Sigmoid colon (tissue), 7 donors: ENCODE data around the gene PLXNB1. TPM values are rescaled to one million over a fixed set of nuclear protein-coding genes. Genes with fewer than 3 reads are reported as not detected.
"Not testable (repeated sequence)": the region's sequence is repeated elsewhere in the genome, so short reads cannot be mapped to it uniquely, and the experiment has no call there.

ENCODE experiments used
- DNase-seq: peaks from one replicate; pipeline ENCODE4 v3.0.0-alpha.2; 2019
- H3K27ac ChIP-seq, 4 donors: fragments of 200-600 bp; sonication (generic); one replicate each; pipeline ENCODE4 v1.5.1; 2016 to 2019; ENCODE audit warnings: mild to moderate bottlenecking in 1 of 4
- H3K27me3 ChIP-seq, 3 donors: fragments of 200-600 bp; sonication (generic); one replicate each; pipeline ENCODE4 v1.5.1; 2019; ENCODE audit warnings: mild to moderate bottlenecking in 1 of 3
- H3K36me3 ChIP-seq, 4 donors: fragments of 200-600 bp; sonication (generic); one replicate each; pipeline ENCODE4 v1.5.1; 2016 to 2019
- H3K4me1 ChIP-seq, 4 donors: fragments of 200-600 bp; sonication (generic); one replicate each; pipeline ENCODE4 v1.5.1; 2017 to 2019
- H3K4me3 ChIP-seq, 4 donors: fragments of 200-600 bp; sonication (generic); one replicate each; pipeline ENCODE4 v1.5.1; 2017 to 2019; ENCODE audit warnings: mild to moderate bottlenecking in 2 of 4, moderate library complexity in 1 of 4
- H3K9me3 ChIP-seq, 4 donors: fragments of 200-600 bp in 3 of 4; sonication (generic) in 3 of 4; one replicate each; pipeline versions ENCODE4 v1.5.1 to v1.6.1; 2013 to 2019
- EP300 ChIP-seq, 4 donors: sonication (generic); formaldehyde crosslinking; IDR thresholded peaks; one replicate each; pipeline ENCODE4 v1.6.1; 2017; ENCODE audit warnings: antibody characterized with exemption in 4 of 4
- POLR2A ChIP-seq, 2 donors: fragments of 450-650 bp; IDR thresholded peaks; one replicate each; pipeline ENCODE4 v1.6.1; 2016; ENCODE audit warnings: antibody characterized with exemption in 2 of 2, mild to moderate bottlenecking in 2 of 2, moderate library complexity in 2 of 2
- POLR2AphosphoS5 ChIP-seq, 4 donors: sonication (generic); formaldehyde crosslinking; IDR thresholded peaks; one replicate each; pipeline ENCODE4 v1.6.1; 2017; ENCODE audit warnings: antibody characterized with exemption in 4 of 4
- WGBS, 2 donors: extraction: QIAGEN DNeasy Blood & Tissue Kit; methylation state at CpG; one replicate each; pipeline ENCODE4 v1.1.7; 2013; 5-methylcytosine and 5-hydroxymethylcytosine counted together
- intact Hi-C: fragments of 100-400 bp; cut with DNase I; formaldehyde crosslinking; loops from one replicate; pipeline ENCODE4 v1.15.1; 2023
- polyA plus RNA-seq, 3 donors: library from polyadenylated mRNA; stranded (reverse); fragments of 200-250 nt; gene quantifications; one replicate each; pipeline ENCODE4 v1.2.3, GENCODE V29; 2013
- total RNA-seq, 4 donors: library from RNA; depleted of rRNA; stranded (reverse); fragments of >200 nt; gene quantifications; one replicate each; pipeline ENCODE4 v1.1.0, GENCODE V29; 2016
- TF ChIP-seq, protein P1 (sequence below), 4 experiments: fragments of 450-650 bp in 3 of 4; fragments of 200-600 bp in 1 of 4; IDR thresholded peaks; one replicate each; pipeline ENCODE4 v1.5.1; 2016 to 2019; ENCODE audit warnings: antibody characterized with exemption in 4 of 4, mild to moderate bottlenecking in 3 of 4, moderate library complexity in 2 of 4
- donor health status: healthy with polysubstance abuse.
- donor health status: Bipolar disorder and iron deficiency.
- donor health status: healthy.

Gene PLXNB1
- total and polyA plus RNA-seq, 7 donors = 10.2 to 162 (median 65.7) TPM

DNA sequence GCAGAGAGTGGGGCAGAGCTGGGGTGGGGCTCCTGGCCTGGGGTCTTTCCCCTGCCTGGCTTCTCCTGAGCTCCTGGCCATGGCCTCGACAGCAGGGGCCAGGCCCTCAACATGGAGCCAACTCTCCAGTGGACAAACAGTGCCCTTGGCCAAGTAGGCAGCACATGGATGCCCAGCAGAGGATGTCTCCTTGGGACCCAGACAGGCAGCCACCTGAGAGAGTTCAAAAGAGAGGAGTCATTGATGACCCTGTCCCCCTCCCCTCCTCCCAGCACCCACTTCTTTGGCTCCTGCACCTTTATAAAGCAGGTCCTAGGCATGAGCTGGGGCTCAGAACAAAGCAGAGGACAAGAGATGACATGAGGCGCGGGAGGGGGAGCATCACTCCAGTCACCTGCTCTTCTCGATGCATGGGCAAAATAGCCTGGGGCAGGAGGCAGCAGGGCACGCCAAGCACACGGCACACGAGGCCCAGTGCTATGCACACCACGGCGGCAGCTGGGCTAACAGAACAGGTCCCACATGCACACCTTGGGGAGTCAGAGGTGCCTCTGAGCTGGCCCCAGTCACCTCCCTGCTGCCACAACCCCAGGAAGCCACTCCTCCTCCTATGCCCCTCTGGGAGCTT is 46.7 kb upstream of the PLXNB1 start:
- no peaks in the 10 kb centered on the region for H3K9me3 ChIP-seq
- peaks cover 0 to 7% (median 3%) of the 10 kb centered on the region in 4 donors for H3K36me3 ChIP-seq
- TF ChIP-seq, protein P1, sequence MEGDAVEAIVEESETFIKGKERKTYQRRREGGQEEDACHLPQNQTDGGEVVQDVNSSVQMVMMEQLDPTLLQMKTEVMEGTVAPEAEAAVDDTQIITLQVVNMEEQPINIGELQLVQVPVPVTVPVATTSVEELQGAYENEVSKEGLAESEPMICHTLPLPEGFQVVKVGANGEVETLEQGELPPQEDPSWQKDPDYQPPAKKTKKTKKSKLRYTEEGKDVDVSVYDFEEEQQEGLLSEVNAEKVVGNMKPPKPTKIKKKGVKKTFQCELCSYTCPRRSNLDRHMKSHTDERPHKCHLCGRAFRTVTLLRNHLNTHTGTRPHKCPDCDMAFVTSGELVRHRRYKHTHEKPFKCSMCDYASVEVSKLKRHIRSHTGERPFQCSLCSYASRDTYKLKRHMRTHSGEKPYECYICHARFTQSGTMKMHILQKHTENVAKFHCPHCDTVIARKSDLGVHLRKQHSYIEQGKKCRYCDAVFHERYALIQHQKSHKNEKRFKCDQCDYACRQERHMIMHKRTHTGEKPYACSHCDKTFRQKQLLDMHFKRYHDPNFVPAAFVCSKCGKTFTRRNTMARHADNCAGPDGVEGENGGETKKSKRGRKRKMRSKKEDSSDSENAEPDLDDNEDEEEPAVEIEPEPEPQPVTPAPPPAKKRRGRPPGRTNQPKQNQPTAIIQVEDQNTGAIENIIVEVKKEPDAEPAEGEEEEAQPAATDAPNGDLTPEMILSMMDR (IDR thresholded peaks at IDR 0.05) = no peak
- TF ChIP-seq EP300 (IDR thresholded peaks at IDR 0.05) (no peak), POLR2AphosphoS5 (IDR thresholded peaks at IDR 0.05) (no peak), POLR2A (IDR thresholded peaks at IDR 0.05) (no peak)
- intact Hi-C loops = no loop called here
- H3K4me1 ChIP-seq = peaks cover 0 to 17% (median 15%) of the 10 kb centered on the region in 4 donors
- H3K27ac ChIP-seq = no peak overlapping the region
- H3K4me3 ChIP-seq = no peak overlapping the region
- WGBS, 2 donors = 79 to 91% methylated on average over 9 of the region's 9 CpGs
- DNase-seq = no peak
- H3K27me3 ChIP-seq = no peaks in the 10 kb centered on the region

DNA sequence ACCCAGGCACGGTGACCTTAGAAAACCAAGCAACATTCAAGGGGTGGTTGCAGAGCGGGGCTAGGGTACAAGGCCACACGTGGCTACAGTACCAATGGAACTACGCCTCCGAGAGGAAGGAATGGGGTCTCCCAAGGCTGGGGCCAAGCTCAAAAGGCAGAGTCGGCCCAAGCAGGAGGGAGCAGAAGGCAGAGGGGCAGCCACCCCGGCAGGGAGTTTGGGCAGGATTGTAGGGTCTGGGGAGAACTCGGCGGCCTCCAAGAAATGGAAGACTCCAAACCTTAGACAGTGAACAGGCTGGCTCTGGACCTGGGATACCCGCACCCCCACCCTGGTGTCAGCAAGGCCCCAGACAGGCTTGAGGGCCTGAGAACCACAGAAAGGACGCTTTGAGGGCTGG is 45.3 kb upstream of the PLXNB1 start:
- H3K4me3 ChIP-seq = no peak overlapping the region
- 91 to 93% methylated on average over 11 of the region's 11 CpGs for WGBS, 2 donors
- no peak for DNase-seq
- H3K27ac ChIP-seq = no peak overlapping the region
- intact Hi-C loops = no loop called here
- H3K4me1 ChIP-seq = peaks cover 0 to 31% (median 27%) of the 10 kb centered on the region in 4 donors
- H3K27me3 ChIP-seq = no peaks in the 10 kb centered on the region
- H3K36me3 ChIP-seq = peaks cover 0 to 9% (median 3%) of the 10 kb centered on the region in 4 donors
- TF ChIP-seq, protein P1 (IDR thresholded peaks at IDR 0.05) = no peak
- TF ChIP-seq EP300 (IDR thresholded peaks at IDR 0.05) (no peak), POLR2A (IDR thresholded peaks at IDR 0.05) (no peak), POLR2AphosphoS5 (IDR thresholded peaks at IDR 0.05) (no peak)
- H3K9me3 ChIP-seq = no peaks in the 10 kb centered on the region

DNA sequence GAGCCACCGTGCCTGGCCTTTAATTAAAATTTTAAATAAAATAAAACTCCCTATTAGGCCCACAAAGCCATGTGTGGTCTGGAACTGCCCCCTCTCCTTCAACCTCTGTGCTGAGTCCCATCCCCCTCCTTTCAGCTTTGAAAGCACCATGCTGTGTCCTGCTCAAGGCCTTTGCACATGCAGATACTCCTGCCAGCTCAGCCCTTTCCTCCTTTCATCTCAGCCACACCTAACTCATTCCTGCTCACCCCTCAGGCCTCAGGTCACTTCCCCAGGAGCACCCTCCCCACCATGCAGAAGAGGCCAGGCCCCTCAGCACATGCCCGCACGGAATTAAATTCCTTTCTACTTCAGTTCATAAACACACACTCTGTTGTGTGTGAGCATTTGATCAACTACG is 44.7 kb upstream of the PLXNB1 start:
- 77 to 84% methylated on average over 4 of the region's 4 CpGs for WGBS, 2 donors
- no peak overlapping the region for H3K27ac ChIP-seq
- peaks cover 0 to 14% (median 3%) of the 10 kb centered on the region in 4 donors for H3K36me3 ChIP-seq
- peak; percentile 28 for DNase-seq
- H3K27me3 ChIP-seq = no peaks in the 10 kb centered on the region
- TF ChIP-seq POLR2AphosphoS5 (IDR thresholded peaks at IDR 0.05) (no peak), EP300 (IDR thresholded peaks at IDR 0.05) (no peak), POLR2A (IDR thresholded peaks at IDR 0.05) (no peak)
- TF ChIP-seq, protein P1 (IDR thresholded peaks at IDR 0.05) = no peak
- peaks cover 0 to 37% (median 32%) of the 10 kb centered on the region in 4 donors for H3K4me1 ChIP-seq
- intact Hi-C loops = no loop called here
- H3K9me3 ChIP-seq = no peaks in the 10 kb centered on the region
- H3K4me3 ChIP-seq = no peak overlapping the region

DNA sequence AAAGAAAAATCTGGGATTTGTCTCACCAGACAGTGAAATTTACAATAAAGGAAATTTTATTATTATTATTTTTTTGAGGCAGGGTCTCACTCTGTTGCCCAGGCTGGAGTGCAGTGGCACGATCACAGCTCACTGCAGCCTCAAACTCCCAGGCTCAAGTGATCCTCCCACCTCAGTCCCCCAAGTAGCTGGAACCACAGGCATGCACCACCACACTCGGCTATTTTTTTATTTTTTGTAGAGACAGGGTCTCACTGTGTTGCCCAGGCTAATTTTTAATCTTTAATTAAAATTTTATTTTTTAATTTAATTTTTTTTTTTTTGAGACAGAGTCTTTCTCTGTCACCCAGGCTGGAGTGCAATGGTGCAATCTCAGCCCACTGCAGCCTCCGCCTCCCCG is 44.1 kb upstream of the PLXNB1 start:
- H3K9me3 ChIP-seq, intact Hi-C loops, H3K4me3 ChIP-seq, H3K27me3 ChIP-seq: not testable (repeated sequence)
- Histone ChIP-seq H3K4me1 (peaks cover 0 to 42% (median 38%) of the 10 kb centered on the region in 4 donors), H3K36me3 (peaks cover 0 to 18% (median 5%) of the 10 kb centered on the region in 4 donors), H3K27ac (peak overlapping the region; percentile 92 to 98 (median 95))
- WGBS, 2 donors = 95 to 97% methylated on average over 4 of the region's 4 CpGs
- DNase-seq = peak; percentile 32

DNA sequence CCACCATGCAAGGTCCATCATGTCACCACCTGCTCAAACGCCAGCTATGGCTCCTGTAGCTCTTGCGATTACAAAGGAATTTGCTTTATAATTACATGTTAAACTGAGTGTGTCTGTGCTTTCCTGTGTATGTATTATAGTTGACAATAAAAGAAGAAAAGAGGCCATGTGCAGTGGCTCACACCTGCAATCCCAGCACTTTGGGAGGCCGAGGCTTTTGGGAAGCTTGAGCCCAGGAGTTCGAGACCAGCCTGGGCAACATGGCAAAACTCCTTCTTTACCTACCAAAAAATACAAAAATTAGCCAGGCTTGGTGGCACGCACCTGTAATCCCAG is 43.7 kb upstream of the PLXNB1 start:
- Histone ChIP-seq H3K36me3 (peaks cover 4 to 21% (median 7%) of the 10 kb centered on the region in 4 donors), H3K4me1 (peaks cover 0 to 47% (median 43%) of the 10 kb centered on the region in 4 donors), H3K9me3 (no peaks in the 10 kb centered on the region), H3K4me3 (peak overlapping the region in 2 of 4 donors; percentile 63 to 85), H3K27me3 (no peaks in the 10 kb centered on the region), H3K27ac (peak overlapping the region; percentile 92 to 98 (median 95))
- WGBS, 2 donors = 49 to 80% methylated on average over 5 of the region's 5 CpGs
- peak; percentile 49 for DNase-seq
- TF ChIP-seq POLR2A (IDR thresholded peaks at IDR 0.05) (no peak), EP300 (IDR thresholded peaks at IDR 0.05) (no peak), POLR2AphosphoS5 (IDR thresholded peaks at IDR 0.05) (no peak)
- TF ChIP-seq, protein P1 (IDR thresholded peaks at IDR 0.05) = no peak
- intact Hi-C loops = no loop called here
